MG63 (cell line): Measurements from ENCODE around the gene COCH. TPM values are rescaled to one million over a fixed set of nuclear protein-coding genes. Genes with fewer than 3 reads are reported as not detected.

Source experiments
- DNase-seq: peaks from one replicate; pipeline ENCODE4 v3.0.0-alpha.2; 2020
- H3K27me3 ChIP-seq: fragments of 250-450 bp; sonication (Bioruptor Pico); 2 replicates; pipeline ENCODE4 v1.5.1; 2020; ENCODE audit warnings: mild to moderate bottlenecking, moderate library complexity
- H3K36me3 ChIP-seq: fragments of 250-450 bp; sonication (Bioruptor Pico); 2 replicates; pipeline ENCODE4 v1.5.1; 2020; ENCODE audit warnings: mild to moderate bottlenecking, moderate library complexity
- H3K4me3 ChIP-seq: fragments of 250-450 bp; sonication (Bioruptor Pico); 2 replicates; pipeline ENCODE4 v1.5.1; 2020; ENCODE audit warnings: mild to moderate bottlenecking, moderate library complexity
- H3K9me3 ChIP-seq: fragments of 250-450 bp; sonication (Bioruptor Pico); 2 replicates; pipeline ENCODE4 v1.5.1; 2020; ENCODE audit warnings: mild to moderate bottlenecking, moderate library complexity
- total RNA-seq: library from RNA; depleted of rRNA; stranded (reverse); fragments of >200 nt; shearing (Covaris generic); gene quantifications from 2 replicates; pipeline ENCODE4 v1.2.3, GENCODE V29; 2014; ENCODE audit warnings: low replicate concordance; rRNA removed

Gene COCH
- total RNA-seq, result 6.2 and 7.0 TPM in 2 replicates

GRCh38 chr14:30874120-30874998, at the start of gene COCH:
COCH (plus strand) TSS chr14:30874559; CDS start chr14:30874939, 380 bp downstream.
- Histone ChIP-seq H3K27me3 (no peaks in the 10 kb centered on the region), H3K4me3 (peak within 1 kb of the TSS; percentile 43), H3K9me3 (no peaks in the 10 kb centered on the region), H3K36me3 (no peaks in the 10 kb centered on the region)
- DNase-seq, result peak; percentile 29

- no peak overlapping the region for H3K4me3 ChIP-seq
- DNase-seq, result no peak
- no peaks in the 10 kb centered on the region for H3K27me3 ChIP-seq
- H3K9me3 ChIP-seq, result peaks cover 4% of the 10 kb centered on the region; the same call in 1 of the 2 replicates
- H3K36me3 ChIP-seq, result no peaks in the 10 kb centered on the region
Measured at GRCh38 chr14:30826070-30826469, 48.3 kb upstream of the COCH start.

GRCh38 chr14:30829853-30830252, 44.5 kb upstream of the COCH start:
- H3K4me3 ChIP-seq, result no peak overlapping the region
- peaks cover 4% of the 10 kb centered on the region; the same call in 1 of the 2 replicates for H3K9me3 ChIP-seq
- no peaks in the 10 kb centered on the region for H3K27me3 ChIP-seq
- no peaks in the 10 kb centered on the region for H3K36me3 ChIP-seq
- DNase-seq, result no peak

- no peaks in the 10 kb centered on the region for H3K9me3 ChIP-seq
- H3K4me3 ChIP-seq, result no peak overlapping the region
- no peak for DNase-seq
- H3K36me3 ChIP-seq, result no peaks in the 10 kb centered on the region
- H3K27me3 ChIP-seq, result no peaks in the 10 kb centered on the region
Measured at GRCh38 chr14:30834353-30834752, 40.0 kb upstream of the COCH start.

- DNase-seq, result no peak
- no peaks in the 10 kb centered on the region for H3K9me3 ChIP-seq
- no peaks in the 10 kb centered on the region for H3K27me3 ChIP-seq
- H3K4me3 ChIP-seq, result no peak overlapping the region
- no peaks in the 10 kb centered on the region for H3K36me3 ChIP-seq
Measured at GRCh38 chr14:30838351-30838750, 36.0 kb upstream of the COCH start.

GRCh38 chr14:30840086-30840779, 34.1 kb upstream of the COCH start:
- Histone ChIP-seq H3K27me3 (no peaks in the 10 kb centered on the region), H3K36me3 (no peaks in the 10 kb centered on the region), H3K4me3 (no peak overlapping the region), H3K9me3 (no peaks in the 10 kb centered on the region)
- no peak for DNase-seq

- Histone ChIP-seq H3K9me3 (no peaks in the 10 kb centered on the region), H3K27me3 (no peaks in the 10 kb centered on the region), H3K4me3 (no peak overlapping the region), H3K36me3 (no peaks in the 10 kb centered on the region)
- no peak for DNase-seq
Measured at GRCh38 chr14:30842431-30842830, 31.9 kb upstream of the COCH start.

- H3K36me3 ChIP-seq, result no peaks in the 10 kb centered on the region
- no peak overlapping the region for H3K4me3 ChIP-seq
- no peaks in the 10 kb centered on the region for H3K27me3 ChIP-seq
- no peak for DNase-seq
- H3K9me3 ChIP-seq, result no peaks in the 10 kb centered on the region
Measured at GRCh38 chr14:30848449-30849240, 25.7 kb upstream of the COCH start.

GRCh38 chr14:30849354-30849753, 25.0 kb upstream of the COCH start:
- Histone ChIP-seq H3K27me3 (no peaks in the 10 kb centered on the region), H3K9me3 (no peaks in the 10 kb centered on the region), H3K4me3 (no peak overlapping the region), H3K36me3 (no peaks in the 10 kb centered on the region)
- DNase-seq, result no peak

GRCh38 chr14:30849983-30850382, 24.4 kb upstream of the COCH start:
- DNase-seq, result no peak
- Histone ChIP-seq H3K27me3 (no peaks in the 10 kb centered on the region), H3K4me3 (no peak overlapping the region), H3K9me3 (no peaks in the 10 kb centered on the region), H3K36me3 (no peaks in the 10 kb centered on the region)

GRCh38 chr14:30853946-30854345, 20.4 kb upstream of the COCH start:
- H3K27me3 ChIP-seq, result no peaks in the 10 kb centered on the region
- no peaks in the 10 kb centered on the region for H3K36me3 ChIP-seq

GRCh38 chr14:30854492-30854891, 19.9 kb upstream of the COCH start:
- H3K9me3 ChIP-seq, result no peaks in the 10 kb centered on the region
- no peak overlapping the region for H3K4me3 ChIP-seq
- H3K36me3 ChIP-seq, result no peaks in the 10 kb centered on the region
- no peak for DNase-seq
- no peaks in the 10 kb centered on the region for H3K27me3 ChIP-seq

More at GRCh38 chr14:30853946-30854345, 20.4 kb upstream of the COCH start:
- no peak for DNase-seq
- Histone ChIP-seq H3K4me3 (no peak overlapping the region), H3K9me3 (no peaks in the 10 kb centered on the region)

GRCh38 chr14:30855345-30856037, 18.9 kb upstream of the COCH start:
- Histone ChIP-seq H3K4me3 (no peak overlapping the region), H3K9me3 (no peaks in the 10 kb centered on the region), H3K36me3 (no peaks in the 10 kb centered on the region), H3K27me3 (no peaks in the 10 kb centered on the region)
- DNase-seq, result no peak

GRCh38 chr14:30861200-30861599, 13.2 kb upstream of the COCH start:
- Histone ChIP-seq H3K9me3 (no peaks in the 10 kb centered on the region), H3K4me3 (no peak overlapping the region), H3K27me3 (no peaks in the 10 kb centered on the region), H3K36me3 (no peaks in the 10 kb centered on the region)
- DNase-seq, result no peak

GRCh38 chr14:30864934-30865333, 9.4 kb upstream of the COCH start:
- Histone ChIP-seq H3K36me3 (no peaks in the 10 kb centered on the region), H3K27me3 (no peaks in the 10 kb centered on the region), H3K9me3 (no peaks in the 10 kb centered on the region), H3K4me3 (no peak overlapping the region)
- no peak for DNase-seq

GRCh38 chr14:30868736-30869135, 5.6 kb upstream of the COCH start:
- H3K9me3 ChIP-seq, result no peaks in the 10 kb centered on the region
- DNase-seq, result no peak
- H3K27me3 ChIP-seq, result no peaks in the 10 kb centered on the region
- H3K36me3 ChIP-seq, result no peaks in the 10 kb centered on the region
- H3K4me3 ChIP-seq, result no peak overlapping the region
